GM21786 (cell line): ENCODE data around the gene RCOR2.
"Not testable (repeated sequence)": the region's sequence is repeated elsewhere in the genome, so short reads cannot be mapped to it uniquely, and the experiment has no call there.

ENCODE experiments used
- ATAC-seq: cut with Tn5 transposase; IDR thresholded peaks from one replicate; pipeline ENCODE4 v1.9.1; 2021; ENCODE audit not compliant: unreplicated experiment

RCOR2 gene

DNA sequence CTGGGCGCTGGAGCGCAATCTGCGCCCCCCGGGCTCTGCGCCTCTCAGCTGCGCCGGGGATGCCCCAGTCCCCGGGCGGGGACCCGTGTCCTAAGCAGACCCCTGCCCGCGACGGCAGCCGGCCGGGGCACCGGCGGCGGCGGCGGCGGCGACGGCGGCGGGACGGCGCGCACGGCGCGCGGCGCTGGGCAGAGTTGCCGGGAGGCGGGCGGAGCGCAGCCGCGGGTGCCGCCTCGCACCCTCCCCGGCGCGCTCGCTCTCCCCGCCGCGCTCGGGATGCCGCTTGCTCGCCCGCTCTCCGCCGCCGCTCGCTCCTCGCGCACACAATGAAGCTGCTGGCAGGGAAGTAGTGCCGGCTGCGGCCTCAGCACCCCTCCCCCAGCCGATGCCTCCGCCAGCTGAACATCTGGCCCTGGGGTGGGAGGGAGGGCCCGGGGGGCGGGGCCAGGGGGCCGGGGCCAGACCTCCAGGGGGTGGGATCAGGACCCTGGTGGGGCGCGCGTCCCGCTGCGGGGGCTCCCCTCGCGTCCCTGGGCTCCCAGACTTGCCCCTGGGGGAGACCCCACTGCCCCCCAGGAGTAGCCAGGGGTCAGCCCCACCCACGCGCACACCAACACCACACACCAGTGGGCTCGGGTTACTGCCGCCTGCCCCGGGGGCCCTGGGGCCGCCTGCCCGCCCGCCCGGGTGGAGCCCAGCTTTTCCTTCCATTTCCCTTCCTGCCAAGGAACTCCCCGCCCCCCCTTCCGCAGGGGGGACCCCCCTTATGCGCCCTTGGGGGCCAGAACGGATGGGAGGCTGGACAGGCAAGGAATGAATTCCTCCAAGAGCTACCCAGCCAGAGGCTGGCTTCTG lies at the start of gene RCOR2:
Gene RCOR2 (minus strand): TSS at position 328 of the 855 bp plus-strand sequence. CDS start 708 bp downstream, outside the sequence.
- peak; percentile 49 for ATAC-seq

DNA sequence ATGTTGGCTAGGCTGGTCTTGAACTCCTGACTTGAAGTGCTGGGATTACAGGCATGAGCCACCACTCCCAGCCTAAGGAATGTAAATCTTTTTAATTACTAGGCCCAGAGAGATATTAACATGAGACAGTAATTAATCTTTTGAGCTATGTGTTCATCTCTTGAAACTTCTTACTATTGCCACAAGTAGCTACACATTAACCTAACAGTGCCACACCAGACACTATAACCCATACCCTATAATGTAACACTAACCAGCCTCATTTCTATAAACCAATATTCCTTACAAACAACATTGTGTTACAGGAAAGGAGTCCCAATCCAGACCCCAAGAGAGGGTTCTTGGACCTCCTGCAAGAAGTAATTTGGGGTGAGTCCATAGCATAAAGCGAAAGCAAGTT lies 49.5 kb upstream of the RCOR2 start:
- no peak for ATAC-seq

DNA sequence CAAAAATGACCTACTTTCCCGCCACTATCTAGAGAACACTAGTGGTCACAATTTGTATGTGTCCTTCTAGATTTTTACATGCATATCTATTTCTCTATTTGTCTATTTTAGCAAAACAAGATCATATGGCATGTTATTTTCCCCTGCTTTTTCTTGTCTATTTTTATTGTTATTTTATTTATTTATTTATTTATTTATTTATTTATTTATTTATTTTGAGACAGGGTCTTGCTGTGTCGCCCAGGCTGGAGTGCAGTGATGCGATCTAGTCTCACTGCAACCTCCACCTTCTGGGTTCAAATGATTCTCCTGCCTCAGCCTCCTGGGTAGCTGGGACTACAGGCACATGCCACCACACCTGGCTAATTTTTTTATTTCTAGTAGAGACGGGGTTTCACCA lies 46.9 kb upstream of the RCOR2 start:
- not testable (repeated sequence) for ATAC-seq

DNA sequence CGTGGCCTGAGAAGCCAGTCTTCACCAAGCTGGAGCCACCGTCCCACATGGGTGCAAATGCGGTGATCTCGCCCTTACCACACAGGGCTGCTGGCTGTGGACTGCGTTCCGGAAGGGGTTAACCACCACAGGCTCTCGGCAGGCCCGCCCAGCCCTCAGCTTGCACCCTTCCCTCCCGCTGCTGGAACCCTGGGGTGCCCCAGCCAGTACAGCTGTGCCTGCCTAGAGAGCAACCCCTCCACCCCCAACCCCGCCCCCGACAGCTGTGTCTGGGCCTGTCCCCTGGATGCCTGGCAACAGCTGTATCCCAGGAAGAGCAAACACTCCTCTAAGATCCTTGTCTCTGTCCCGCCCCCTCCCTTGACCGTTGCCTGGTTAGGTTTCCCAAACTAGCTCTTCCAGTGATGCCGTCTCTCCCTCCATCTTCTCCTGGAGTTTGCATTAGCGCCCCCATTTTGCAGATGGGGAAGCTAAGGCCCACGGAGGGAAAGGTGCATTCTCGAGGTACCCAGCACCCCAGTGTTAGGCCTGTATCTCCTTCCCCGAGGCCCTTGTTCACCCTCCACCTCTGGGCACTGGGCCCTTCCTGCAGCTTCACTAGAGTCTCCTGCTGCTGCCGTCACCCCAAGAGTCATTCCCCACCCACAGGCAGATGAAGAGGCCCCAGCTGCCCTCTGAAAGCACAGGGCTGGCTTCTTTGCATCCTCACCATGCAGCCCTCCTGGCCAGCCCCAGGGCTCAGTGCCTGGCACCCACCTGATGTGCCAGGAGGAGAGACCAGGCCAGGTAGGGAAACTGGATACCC lies 44.8 kb upstream of the RCOR2 start:
- ATAC-seq = no peak

DNA sequence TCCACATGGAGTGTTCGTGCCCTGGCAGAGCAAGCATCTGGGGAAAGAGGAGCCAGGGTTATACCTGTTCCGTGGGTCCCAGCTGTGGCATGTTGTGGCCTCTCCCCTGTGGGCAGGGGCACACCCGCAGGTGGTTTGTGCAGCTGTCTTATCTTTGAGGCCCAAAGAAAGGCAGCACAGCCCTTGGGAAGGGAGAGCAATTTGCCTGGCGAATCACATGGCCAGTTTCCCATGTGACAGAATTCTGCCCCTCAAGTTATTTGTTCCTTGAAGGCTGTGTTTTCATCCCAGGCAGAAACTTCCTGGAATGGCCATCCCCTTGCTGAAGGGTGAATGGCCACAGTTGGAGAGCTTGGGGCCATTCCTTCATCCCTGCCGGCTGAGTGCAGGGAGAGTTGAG lies 41.0 kb upstream of the RCOR2 start:
- ATAC-seq = no peak

DNA sequence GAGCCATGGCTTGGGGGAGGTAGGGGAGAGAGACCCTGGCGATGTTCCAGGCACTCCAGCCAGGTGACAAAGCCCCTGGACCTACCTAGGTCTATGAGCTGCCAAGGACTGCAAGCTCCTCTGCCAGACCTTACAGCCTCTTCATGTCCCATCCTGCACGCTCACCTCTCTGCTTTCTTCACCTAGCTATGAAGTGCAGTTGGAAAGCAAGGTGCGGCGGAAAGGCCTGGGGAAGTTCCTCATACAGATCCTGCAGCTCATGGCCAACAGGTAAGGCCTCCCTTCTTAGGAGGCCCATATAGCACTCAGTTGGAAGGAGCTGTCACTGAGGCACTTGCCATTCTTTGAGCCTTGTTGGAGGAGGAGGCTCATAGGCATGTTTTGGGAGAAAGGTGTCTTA lies 35.6 kb upstream of the RCOR2 start:
- ATAC-seq = peak; percentile 12

DNA sequence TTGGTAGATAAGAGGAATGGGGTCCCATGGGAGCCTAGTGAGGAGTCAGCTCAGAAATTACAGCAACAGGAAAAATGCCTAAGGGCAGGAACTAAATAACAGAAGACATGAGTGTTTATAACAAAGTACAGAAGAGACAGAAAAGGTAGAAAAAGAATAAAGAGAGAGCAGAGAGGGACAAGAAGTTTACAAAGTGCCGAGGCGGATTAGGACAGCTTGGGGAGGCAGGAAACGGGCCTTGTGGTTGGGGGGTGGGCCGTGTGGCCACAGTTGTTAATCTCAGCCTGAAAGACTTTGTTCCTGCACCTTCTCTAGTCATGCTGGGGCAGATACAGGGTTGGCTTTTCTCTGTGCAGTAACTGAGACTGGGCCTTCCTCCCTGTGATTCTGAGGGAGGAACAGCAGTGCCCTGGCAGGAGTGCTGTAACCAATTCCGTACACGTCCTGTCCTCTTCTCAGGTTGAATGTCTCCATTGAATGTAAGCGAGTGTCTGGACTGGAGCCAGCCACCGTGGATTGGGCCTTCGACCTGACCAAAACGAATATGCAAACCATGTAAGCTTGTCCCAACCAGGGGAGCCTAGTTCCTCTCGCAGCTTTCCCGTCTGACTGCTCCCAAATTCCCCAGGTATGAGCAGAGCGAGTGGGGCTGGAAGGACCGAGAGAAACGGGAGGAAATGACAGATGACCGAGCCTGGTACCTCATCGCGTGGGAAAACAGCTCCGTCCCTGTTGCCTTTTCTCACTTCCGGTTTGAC lies 35.0 kb upstream of the RCOR2 start:
- ATAC-seq = peak; percentile 58

DNA sequence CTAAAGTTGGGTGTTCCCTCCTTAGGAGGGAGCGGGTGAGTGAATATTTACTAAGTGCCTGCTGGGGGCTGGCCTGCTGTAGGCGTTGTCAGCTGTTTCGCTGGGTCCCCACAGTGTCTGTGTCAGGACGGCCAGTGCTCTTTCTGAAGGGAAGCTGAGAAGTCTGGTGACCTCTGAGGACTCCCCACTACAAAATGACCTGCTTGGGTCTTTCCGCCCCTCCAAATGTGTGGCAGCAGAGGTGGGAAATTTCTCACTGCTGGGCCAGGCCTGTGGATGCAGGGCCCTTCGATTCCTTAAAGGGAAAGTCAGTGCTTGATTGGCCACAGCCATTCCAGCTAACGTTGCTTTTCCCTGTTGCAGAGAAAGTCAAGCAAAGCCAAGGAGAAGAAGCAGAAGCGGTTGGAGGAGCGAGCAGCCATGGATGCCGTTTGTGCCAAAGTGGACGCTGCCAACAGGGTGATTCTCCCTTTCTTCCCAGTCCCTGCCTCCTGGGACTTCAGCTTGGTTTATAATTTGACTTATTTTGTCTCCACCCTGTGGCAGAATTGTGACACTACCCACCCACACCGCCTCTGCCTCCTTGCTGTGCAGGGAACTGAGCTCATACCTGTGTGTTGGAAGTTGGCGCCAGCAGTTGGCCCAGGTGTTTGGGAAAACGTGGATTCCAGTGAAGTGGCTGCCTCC lies 28.7 kb upstream of the RCOR2 start:
- ATAC-seq = no peak

DNA sequence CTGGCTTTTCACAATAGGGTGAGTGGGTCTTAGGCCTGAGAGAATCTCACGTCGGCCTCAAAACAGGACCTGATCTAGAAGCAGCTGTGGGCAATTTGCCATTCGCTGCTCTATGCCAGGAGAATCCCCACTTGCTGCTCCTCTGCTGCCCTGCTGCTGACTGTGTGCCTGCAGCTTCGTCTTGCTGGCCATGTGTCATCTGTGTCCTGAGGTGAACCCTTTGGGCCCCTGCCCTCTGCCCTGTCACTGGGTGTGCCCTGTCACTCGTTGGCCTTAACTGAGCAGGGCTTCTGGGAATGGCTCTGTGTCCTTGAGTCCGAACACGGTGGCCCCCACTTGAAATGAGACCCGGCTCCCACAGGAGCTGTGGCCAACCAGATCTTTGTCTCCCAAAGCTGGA lies 28.0 kb upstream of the RCOR2 start:
- ATAC-seq = no peak

DNA sequence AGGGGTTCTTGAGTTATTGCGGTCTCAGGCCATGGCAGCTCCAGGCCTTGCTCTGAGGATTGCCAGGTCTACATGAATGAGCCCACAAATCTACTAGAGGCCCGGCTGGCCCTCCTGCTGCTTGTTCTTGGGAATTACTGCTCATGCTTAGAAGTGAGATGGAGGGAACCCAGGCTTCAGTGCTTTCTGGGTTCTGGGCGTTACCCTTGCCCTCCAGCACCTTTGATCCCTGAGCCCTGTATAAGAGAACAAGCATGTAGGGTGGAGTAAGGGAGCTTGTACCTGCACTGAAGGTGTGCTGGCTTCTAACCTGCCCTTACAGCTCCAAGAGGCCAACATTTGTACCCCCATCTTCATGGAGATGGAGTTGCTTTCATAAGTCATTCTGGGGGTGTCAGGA lies 25.8 kb upstream of the RCOR2 start:
- ATAC-seq = no peak

DNA sequence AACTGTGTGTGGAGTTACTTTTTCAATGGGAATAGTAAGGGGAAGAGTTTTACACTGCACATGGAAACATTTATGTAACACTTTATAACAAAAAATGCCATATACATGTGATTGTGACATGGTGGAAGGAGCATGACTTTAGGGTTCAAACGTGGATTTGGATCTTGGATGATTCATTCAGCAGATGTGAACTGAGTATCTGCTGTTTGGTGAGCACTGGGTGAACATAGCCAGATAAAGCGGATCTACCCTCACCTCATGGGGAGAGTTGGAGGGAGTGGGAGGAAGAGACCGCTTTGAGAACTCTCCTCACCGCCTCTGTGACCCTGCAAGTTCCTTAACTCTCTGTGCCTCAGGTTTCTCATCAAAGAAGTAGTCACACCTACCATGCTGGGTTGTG lies 24.9 kb upstream of the RCOR2 start:
- ATAC-seq = no peak

DNA sequence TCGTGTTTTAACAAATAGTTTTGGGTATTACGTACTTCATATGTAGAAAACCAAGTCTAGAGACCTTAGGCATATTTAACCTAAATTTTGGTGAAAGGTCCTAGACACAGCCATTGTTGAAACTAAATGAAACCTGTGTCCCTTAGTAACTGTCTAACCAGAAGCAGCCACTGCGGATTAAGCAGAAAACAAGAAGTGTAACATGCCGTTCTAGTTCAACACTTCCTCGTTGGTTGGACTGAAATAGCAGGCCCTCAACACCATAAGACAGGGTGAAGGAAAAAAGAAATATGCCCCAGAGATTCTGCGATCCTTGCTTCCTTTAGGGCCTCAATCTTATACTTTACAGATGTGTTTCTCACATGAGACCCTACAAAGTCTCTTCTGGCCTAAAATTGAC lies 23.8 kb upstream of the RCOR2 start:
- no peak for ATAC-seq

DNA sequence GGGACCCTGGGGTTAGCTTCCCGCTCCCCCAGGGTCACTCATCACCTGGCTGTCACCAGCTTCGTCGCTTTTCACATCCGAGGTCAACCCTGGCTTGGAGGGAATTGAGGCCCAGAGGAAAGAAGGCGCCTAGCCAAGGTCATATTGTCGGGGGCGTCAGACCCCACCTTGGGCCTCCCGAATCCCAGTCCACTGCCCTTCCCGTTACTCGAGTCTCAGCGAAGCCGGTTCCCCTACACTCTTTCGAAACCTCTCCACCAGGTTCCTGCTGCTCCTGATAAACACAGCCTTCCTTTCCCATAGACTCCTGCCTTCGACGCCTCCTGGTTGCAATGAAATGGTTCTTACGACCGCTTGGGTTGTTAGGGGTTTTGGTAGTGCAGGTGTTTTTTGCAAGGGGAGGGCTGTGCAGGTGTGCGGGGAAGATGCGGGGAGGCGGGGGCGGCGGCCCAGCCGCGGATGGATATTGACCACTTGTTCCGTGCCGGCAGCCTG lies 22.5 kb upstream of the RCOR2 start:
- no peak for ATAC-seq

DNA sequence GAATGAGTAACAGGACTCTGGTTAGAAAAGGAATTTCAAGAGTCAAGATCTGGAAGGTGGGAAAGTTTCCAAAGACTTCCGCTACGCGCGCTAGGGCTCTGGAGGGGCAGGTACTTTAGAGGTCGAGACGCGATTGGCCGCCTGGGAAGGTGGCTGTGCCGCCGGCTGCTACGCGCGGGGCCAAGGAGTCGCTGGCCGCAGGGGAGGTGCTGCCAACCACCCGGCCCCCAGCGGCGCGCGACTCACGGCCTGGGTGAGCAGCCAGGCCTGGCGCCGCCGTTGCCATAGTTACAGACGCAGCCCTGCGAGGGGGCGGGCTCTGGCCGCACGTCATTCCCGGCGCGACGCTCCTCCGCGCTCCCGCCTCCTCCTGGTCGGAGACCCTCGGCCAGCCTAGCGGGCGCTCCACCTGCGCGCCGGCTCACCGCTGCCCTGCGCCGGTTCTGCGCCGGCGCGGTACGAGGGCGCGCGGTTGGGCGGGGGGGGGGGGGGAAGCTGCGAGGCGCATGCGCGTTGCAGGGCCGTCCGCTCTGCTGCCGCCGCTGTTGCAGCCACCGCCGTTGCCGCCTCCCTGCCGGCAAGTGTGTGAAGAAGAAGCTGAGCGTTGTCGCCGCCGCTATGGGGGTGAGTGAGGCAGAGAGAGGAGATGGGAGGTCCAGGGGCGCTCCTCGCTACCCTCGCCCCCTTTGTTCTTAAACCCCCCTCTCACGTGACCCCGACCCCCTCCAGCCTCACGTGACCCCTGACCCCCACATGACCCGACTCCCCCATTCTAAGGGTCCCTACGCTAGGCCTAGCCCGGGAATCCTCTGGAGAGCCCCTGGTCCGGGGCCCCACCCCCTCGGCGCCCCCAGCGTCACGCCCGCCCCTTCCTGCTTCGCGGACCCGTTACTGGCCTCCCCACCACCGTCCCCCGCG lies 21.8 kb upstream of the RCOR2 start, which contains the start of gene NAA40:
Gene NAA40 (plus strand): TSS at position 524 of the 918 bp plus-strand sequence. CDS start 95 bp downstream, at position 619.
- ATAC-seq = peak; percentile 85

DNA sequence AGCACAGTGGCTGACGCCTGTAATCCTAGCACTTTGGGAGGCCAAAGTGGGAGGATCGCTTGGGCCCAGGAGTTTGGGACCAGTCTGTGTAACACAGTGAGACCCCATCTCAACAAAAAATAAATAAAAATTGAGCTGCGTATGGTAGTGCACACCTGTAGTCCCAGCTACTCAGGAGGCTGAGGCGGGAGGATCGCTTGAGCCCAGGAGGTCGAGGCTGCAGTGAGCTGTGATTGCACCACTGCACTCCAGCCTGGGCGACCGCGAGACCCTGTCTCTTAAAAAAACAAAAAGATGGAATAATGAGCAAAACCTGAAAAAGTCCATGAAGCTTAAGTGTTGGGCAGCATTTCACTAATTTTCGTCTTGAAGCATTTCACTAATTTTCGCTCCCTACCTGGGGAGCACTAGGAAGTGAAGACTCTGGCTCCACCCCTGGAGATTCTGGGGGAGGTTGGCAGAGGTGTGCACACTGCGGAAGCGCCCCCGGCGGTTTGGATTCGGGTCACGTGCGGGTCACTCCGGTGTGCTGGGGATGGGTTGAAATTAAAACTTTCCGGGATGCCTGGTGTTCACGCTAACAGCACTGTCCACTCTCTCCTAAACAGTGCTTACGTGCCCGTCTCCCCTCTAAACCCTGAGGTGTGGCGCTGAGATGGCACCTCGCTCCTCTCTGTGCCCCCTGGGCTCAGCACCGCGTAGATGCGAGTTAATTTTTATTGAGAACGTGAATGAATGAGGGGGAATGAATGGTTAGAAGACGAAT lies 20.9 kb upstream of the RCOR2 start:
- peak; percentile 4 for ATAC-seq

DNA sequence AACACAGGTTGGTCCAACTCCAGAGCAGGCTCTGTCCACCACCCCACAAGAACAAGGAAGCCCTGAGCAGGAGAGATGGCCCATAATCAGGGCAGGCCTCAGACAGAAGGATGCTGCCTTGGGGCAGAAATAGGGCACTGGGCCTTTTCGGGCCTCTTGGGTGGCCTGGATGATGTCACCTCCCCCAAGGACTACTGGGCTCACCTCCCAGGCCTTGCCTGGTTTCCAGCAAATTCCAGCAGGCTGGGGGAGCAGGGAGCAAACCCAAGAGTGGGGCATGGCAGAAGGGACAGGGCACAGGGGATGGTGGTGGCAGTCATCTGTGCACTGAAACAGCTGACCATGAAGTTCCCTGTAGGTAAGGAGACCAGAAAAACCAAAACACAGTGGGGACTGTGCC lies 16.5 kb upstream of the RCOR2 start:
- no peak for ATAC-seq

DNA sequence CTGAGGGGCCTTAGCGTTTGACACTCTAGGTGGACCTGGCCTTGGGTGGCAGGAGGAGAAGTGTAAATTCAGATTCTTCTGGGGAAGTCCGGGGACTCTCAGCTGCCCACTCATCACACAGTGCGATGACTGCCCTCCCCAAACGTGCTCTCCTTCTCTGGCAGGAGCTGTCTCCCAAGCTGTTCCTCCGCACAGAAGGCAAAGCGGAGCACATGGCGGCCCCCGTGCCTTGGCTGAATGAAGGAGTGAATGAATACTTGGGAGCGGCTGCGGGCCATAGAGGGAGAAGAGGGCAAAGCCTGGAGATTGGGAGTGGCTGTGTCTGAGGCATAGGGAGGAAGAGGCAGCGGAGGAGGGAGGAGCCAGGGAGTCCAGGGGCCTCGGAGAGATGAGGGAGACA lies 14.9 kb upstream of the RCOR2 start:
- ATAC-seq = no peak

DNA sequence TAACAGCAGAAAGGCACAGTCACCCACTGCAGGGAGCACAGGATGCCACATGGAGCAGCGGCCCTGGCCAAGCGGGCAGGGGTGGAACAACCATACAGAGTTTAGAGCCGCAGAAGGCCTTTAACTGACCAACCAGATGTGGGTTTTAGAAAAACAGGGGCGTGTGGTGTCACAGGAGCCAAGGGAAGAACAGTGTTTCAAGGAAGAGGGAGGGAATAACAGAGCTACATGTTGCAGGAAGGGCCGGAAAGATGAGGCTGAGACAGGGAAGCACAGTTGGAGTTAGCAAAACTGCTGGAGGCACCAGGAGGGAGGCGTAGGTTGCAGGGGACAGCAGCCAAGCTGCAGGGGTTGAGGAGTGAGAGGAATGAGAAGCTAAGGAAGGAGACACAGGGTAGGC lies 14.1 kb upstream of the RCOR2 start:
- ATAC-seq = no peak

DNA sequence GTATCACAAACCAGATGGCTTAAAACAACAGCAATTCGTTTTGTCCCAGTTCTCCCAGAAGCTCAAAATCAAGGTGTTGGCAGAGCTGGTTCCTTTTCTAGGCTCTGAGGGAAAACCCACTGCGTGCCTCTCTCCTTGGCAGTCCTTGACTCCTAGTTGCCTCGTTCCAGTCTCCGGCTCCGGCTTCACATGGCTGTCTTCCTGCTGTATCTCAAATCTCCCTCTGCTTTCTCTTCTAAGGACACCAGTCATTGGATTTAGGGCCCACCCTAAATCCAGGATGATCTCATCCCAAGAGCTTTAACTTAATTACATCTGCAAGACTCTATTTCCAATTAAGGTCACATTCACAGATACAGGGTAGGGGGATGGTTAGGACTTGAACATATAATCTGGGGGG lies 12.7 kb upstream of the RCOR2 start:
- no peak for ATAC-seq
